ENCODE results near the gene GATB.
A peak's percentile ranks its signal among the peaks of the same experiment; 100 is the strongest.
"Not testable (repeated sequence)": the region's sequence is repeated elsewhere in the genome, so short reads cannot be mapped to it uniquely, and the experiment has no call there.

Gene GATB

DNA sequence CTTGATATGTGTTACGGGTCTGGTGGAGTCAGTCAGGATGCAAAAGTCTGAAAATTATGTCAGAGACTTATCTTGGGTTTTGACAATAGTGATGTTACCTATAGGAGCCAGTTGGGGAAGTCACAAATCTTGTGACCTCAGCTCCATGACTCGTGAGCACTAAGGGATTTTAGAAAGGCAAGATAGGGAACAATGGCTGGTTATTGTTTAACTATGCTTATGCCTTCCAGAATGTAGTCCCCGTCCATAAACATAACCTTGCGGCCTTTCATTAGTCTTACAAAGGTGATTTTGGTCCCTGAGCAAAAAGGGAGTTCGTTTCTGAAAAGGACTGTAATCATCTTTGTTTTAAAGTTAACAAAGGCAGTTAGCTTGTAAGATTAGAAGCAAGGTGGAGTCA, 23.9 kb upstream of the GATB start:
- no peak for DNase-seq

DNA sequence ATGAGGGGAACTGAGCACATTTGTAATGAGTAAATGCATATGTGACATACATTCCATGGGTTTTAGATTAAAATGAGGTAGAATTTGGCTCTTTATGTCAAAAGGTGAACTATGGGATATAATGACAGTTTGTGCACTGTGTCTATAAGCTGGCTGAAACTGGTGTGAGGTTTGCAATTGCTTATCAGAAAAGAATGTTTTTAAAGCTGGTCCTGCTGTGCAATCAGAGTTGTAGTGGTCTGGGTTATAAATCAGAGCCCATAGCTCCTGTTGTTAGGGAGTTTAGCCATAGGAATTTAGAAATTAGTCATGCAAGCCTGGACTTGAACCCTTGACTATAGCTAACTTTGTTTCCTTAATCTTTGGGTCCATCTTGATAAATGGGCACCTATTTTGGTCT, 23.1 kb upstream of the GATB start:
- DNase-seq: no peak

DNA sequence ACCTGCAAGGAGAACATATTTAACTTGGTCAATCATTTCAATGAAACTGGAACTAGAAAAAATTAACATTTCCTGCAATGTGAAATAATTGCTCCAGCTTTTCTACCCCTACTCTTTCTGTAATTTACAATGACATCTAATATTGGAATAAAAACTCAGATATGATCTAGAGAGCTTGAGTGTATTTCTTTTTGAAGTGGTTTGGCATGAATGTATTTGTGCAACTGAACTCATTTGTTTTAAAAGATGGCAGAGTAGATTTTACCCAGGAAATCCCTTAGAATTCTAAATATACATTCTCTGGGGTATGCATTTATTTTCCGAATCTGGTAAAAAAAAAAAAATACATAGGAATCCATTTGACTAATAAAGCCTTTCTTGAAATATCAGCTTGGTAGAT, 21.5 kb upstream of the GATB start:
- no peak for DNase-seq

DNA sequence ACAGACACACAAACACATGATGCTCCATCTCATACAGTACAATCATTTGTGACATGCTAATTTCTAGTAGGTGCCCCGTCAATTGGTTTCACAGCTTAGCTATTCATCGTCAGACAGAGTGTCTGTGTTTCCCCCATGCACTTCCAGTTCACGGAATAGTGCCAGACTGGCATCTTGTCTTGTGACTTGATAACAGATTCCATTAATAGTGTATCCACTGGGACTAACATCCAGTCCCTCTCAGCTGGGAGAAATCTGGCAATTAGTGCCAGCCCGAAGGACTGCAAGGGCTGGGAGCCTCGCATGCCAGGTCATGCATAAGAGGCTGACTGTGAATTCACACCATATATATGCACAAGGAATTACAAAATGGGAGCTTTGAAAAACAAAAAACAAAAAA, 20.2 kb upstream of the GATB start:
- peak; percentile 21 for DNase-seq

DNA sequence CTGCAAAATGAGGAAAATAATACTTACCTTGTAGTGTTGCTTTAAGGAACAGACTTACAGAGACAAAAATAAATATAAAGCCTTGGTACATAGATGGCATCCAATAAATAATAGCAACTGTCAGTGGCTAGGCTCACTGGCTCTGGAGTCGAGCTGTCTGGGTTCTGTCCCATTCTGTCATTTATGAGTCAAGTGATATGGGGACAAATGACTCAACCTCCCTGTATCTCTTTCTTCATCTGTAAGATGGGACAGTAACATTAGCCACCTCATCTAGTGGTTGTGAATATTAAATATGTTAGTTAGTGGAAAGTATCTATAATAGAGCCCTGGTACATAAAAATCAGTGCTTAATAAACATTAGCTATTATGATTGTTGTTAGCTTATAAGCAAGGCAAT, 16.7 kb upstream of the GATB start:
- DNase-seq: no peak

DNA sequence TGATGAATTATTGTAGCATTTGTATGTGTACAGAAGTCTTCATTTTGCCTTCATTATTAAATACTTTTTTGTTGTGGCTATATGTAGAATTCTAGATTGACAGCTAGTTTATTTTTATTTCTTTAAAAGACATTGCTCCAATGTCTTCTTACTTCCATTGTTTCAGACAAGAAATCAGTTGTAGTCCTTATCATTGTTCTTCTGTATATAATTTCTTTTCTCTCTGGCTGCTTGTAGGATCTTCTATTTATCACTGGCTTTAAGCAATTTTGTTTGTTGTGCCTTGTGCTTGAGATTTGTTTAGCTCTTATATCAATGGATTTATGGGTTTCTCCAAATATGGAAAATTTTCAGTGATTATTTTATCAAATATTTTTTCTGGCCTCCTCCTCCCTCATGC, 13.5 kb upstream of the GATB start:
- DNase-seq: no peak

DNA sequence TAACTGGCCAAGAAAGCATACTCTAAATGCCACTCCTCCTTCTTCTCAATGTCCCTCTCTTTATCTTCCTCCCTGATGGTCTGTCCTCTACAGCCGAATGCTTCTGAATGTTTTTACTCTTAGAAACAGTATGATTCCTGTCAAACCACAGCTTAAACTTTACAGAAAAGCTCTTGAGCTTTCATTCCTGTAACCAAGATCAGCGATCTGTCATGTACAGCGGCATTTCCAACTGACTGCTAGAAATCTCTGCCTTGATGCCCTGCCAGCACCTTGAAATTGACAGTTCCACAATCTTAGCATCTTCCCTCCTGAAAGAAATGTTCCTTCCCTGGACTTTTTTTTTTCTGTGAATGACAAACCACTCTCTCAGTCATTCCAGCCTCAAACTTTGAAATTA, 11.5 kb upstream of the GATB start:
- no peak for DNase-seq

DNA sequence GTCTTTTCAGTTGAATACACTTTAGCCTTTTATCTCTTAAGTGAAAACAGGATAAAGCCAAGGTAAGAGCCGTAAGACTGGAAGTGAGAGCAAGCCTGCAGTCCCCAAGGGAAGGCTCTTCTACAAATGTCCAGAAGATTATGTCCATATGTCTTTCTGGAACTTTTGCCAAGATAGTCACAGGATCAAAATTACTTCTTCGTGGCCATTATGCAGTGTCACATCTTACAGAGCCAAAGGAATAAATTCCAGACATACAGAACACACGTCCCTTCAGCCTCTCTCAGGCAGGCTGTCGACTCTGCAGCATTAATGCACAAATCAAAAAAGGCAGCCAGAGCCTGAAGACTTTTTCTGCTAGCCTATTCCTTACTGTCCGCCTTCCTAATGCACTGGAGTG, 10.9 kb upstream of the GATB start:
- DNase-seq: no peak

DNA sequence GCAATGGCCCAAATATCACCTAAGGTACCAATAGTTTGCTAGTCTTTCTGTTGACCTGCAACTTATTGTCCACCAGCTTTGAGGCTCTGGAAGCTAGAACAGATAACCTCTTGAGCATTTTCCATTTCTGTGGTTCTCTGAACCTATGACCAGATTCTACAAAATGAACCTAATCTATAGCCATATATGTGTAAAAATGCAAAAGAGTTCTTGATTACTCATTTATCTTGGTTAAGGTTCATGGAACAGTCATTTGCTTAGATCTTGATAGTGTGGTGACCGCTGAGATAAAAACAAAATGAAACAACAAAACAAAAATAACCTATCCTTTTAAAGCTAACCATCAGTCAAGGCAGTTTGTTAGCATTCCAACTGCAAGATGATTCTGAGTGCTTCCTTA, 9.3 kb upstream of the GATB start:
- no peak for DNase-seq

DNA sequence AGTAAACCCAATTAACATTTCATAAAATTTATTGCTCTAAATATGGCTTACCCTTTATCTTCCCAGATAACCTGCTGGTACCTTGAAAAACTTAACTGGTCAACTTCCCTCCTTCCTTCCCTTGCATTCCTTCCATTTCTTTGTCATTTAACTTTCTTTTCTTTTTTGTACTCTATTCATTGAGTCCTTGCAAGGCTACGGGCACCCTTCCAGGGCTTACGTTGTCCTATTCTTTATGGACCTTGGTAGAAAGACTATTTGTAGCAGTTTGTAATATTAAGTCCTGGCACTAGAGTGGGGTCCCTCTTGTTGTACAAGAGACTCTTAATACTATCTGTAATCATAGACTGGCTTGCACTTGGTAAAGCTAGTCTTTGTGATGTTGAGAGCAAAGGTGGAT, 8.0 kb upstream of the GATB start:
- no peak for DNase-seq

DNA sequence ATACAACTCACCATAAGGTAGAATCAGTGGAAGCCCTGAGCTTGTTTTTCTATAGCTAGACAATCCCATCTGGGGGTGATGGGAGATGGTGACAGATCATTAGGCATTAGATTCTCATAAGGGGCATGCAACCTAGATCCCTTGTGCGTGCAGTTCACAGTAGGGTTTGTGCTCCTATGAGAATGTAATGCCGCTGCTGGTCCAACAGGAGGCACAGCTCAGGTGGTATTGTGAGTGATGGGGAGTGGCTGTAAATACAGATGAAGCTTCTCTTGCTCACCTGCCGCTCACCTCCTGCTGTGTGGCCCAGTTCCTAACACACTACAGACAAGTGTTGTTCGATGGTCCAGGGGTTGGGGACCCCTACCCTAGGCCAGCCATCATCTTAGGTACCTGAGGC, 5.9 kb upstream of the GATB start:
- DNase-seq: no peak

DNA sequence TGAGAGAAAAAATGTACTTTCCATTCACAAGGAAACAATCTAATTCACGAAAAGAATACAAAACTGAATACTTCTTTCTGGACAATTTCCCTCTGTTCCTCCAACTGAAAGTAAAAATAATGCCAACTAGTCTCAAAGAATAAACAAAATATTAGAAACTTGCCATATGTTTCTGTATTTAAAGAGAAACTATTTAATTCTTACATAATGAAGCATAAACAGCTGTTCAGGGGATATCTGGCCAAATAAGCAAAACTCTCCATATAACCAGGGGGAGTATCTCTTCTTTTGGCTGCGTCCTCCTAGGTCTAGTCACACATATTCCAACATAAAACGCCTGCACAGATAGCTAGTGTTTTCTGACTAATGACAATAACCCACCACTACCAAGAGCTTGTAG, 805 bp downstream of the GATB start:
- DNase-seq: no peak

DNA sequence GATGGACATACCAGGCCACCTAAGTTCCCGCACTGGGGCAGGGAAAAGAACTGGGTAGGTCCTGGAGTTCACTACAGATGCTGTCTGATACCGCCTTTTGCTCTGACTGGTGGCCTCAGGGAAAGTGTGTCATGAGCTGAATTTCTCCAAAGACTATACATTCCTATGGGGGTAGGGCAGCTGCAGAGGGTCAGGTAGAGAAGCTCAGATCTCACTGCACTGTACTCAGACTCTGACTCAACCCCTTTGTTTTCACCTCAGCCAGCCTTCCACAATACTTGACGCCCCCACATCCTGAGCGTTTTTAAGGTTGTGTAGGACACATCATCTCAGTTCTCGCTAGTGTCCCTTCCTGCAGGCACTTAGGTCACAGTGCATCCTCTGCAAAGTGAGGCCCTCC, 7.8 kb downstream of the GATB start:
- no peak for DNase-seq

DNA sequence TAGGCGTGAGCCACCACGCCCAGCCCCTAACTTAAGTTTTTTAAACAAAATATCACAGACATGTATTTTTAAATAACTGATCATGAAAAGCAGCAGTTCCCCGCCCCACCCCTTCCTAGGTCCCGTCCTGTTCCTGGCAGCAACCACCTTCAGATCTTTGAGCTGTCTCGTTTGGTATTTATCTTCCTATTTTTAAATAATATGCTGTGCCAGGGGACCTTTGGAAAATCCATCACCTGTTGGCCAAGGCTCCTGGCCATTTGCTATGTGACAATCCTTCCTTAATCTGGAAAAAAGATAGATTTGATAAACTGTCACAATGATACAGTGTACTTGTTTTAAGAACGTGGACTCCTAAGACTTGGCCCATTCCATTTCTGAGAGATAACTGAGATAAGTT, 10.7 kb downstream of the GATB start:
- no peak for DNase-seq

DNA sequence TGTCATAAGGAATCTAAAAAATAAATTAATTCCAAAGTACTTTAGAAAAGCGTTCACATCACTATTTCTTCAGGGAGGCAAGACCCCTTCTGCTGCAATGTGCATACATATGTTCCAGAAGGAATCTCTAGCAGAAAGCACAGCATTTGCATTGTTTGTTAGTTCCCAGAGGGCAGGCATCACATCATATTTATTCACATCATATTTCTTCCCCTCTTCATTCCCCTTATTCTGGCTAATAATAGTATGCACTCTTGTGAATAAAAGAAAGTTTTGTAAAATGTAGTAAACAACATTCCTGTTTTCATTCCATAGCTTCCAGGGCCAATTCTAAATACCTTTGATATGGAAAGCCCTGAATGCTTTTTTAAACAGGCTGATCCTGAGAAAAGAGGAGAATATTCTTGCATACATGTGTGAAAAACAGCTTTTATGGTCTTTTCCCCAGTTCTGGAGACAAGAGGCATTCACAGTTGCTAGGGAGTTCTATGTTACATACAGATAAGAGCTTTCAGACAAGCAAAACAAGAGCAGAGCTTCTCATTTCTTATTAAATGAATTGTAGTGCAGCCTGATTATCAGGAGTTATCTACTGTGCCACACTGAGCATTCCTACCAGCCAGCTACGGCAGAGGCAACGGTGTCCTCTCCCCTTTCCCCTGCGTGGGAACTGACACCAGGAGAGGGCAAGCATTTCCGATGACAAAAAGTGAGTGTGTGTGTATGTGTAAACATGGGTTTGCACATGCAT, 15.2 kb downstream of the GATB start:
- no peak for DNase-seq

DNA sequence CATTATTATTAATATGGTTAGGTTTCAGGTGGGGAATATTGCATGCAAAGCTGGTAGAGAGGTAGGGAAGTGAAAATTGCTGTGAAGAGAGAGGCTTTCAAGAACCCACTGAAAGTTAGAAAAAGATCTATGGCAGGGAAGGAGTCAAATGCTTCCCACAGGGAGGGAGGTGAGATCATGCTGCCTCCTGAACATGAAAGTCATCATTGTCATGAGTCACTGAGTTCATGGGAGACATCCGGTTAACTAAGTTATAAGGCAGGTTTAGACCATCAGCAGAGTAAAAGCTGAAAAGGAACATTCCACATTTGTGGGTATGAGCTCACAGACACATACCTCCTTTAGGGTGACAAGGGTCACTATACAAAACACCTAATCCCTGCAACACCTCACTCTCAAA, 16.2 kb downstream of the GATB start:
- no peak for DNase-seq

DNA sequence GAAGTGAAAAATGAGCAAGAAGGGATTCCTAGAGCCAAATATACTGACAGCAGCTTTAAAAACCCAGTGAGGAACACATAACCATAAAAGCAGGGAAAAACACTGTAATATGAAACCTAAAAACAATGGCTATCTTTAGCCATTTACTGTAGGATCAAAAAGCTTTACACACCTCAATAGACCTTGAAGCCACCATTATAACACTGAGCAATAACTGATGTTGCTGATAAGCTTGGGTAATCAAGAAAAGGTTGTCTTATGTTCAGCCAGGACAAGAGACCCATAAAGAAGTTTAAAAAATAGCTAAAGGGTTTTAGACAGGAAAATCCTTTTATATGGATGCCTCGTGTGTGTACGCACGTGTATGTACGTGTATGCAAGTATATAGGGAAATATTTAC, 16.9 kb downstream of the GATB start:
- no peak for DNase-seq

DNA sequence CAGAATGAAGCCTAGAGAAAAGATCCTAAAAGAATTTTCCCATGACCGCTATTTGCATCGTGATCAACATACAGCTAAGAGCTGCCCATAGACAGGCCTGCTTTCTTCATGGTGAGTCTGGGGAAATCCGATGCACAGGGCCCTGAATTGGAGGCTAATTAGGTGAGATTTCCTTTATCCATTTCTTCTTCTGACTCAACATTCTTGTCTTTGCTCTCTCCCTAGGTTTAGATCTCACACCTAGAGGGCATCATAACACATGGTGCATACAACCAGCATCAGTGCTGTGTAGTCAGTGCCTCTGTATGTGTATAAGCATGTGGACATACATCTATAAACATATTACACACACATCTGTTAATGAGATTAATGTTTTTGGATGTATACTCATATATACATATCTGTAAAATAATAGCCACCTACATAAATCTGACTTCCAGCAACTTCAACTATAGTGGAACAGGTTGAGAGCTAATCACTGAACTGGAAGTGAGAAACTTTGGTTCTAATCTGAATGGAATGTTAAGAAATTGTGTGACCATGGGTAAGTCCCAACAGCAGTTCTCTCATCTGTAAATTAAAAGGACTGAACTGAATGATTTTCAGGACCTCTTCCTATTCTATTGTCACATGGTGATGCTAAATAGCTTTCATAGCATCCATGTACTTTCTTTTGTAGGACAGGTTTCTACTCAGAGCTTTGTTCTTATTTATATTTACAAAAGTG, 17.5 kb downstream of the GATB start:
- DNase-seq: no peak

DNA sequence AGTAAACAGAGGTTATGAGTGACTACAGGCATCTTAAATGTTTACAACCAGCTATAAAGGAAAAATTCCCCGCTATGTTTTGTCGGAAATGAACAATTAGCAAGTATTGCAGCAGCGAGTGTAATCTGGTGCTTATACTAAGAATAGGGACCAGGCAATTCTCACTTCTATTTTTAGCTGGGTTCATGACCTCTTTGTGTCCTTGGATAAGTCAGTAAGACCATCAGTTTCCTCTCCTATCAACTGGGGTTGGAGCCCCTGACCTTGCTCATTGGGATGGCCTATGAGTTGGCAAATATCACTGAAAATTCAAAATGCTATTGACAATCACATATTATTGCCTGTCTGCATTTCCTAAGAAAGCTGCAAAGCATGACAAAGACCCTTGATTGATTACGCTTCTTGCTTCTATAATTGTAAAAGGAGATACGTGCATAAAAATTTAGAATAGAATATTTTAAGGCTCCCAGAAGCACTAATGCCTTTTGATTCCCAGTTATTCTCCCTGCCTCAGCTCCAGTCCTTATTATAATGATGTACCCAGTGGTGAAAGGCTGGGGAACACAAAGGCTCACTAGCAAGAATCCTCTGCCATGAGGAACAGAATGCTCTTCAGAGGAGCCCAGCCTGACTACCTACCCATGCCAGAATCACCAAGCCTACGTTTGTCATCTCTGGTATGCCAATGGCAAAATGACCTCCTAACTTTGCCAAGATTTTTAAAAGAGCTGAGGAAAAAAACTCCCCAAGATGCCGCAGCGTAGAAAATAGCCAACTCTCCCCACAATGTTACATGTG, 21.9 kb downstream of the GATB start:
- no peak for DNase-seq

DNA sequence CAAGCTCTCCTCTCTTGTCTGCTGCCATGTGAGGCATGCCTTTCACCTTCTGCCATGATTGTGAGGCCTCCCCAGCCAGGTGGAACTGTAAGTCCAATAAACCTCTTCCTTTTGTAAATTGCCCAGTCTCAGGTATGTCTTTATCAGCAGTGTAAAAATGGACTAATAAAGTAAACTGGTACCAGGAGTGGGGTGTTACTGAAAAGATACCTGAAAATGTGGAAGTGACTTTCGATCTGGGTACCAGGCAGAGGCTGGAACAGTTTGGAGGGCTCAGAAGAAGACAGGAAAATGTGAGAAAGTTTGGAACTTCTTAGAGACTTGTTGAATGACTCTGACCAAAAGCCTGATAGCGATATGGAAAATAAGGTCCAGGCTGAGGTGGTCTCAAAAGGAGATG, 24.0 kb downstream of the GATB start:
- not testable (repeated sequence) for DNase-seq

DNA sequence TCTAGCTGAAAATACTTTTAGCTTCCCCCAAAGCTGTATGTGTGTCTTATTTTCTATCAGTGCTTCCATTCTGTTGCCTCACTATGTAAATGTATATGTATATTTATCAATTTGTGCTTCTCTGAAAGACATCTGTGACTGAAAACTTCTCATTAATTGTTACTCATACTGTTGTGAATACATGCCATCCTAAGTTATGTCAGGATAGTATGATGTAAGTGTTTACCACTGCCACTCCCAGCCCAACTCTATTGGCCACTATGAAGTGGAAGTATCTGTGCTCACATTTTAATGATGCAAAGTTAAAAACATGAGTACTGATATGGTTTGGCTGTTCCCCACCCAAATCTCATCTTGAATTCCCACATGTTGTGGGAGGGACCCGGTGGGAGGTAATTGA, 24.4 kb downstream of the GATB start:
- DNase-seq: no peak

DNA sequence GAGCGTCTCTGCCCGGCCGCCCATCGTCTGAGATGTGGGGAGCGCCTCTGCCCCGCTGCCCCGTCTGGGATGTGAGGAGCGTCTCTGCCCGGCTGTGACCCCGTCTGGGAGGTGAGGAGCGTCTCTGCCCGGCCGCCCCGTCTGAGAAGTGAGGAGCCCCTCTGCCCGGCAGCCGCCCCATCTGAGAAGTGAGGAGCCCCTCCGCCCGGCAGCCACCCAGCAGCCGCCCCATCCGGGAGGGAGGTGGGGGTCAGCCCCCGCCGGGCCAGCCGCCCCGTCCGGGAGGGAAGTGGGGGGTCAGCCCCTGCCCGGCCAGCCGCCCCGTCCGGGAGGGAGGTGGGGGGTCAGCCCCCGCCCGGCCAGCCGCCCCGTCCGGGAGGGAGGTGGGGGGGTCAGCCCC, 29.1 kb downstream of the GATB start:
- not testable (repeated sequence) for DNase-seq

DNA sequence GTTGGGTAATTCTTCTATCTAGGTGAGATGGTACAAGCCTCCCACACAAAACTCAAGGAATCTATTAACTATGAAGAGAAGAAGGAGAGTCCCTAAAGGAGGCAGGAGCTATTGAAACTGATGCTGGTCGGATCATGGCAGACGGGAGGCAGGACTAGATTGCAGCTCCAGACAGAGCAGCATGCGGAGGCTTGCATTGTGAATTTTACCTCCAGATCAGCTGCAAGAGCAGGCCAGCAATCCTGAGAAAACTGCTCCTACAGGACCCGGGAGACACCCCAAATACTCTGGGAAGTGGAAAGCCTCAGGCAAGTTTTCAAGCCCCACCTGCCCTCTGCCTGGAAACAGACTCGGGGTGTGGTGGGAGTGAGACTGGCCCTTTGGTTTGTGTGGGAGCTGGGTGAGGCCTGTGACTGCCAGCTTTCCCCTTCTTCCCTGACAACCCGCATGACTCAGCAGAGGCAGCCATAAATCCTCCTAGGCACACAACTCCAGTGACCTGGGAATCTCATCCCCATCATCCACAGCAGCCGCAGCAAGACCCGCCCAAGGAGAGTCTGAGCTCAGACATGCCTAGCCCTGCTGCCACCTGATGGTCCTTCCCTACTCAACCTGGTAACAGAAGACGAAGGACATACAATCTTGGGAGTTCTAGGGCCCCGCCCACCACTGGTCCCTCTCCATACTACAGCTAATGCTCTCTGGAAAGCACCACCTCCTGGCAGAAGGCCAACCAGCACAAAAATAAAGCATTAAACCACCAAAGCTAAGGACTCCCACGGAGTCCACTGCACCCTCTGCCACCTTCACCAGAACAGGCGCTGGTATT, 30.9 kb downstream of the GATB start:
- DNase-seq: peak; percentile 60

Measured in NCI-H2171 treated with DMSO at 0.1 percent for 48 hours (cell line).